Tibial nerve (tissue), 4 donors: ENCODE measurements around the gene DEPP1. TPM values are rescaled to one million over a fixed set of nuclear protein-coding genes. Genes with fewer than 3 reads are reported as not detected.
A peak's percentile ranks its signal among the peaks of the same experiment; 100 is the strongest.

Experiments used
- DNase-seq, 2 donors: peaks; one replicate each; pipeline ENCODE4 v3.0.0-alpha.2; 2019; ENCODE audit warnings: low spot score in 2 of 2
- H3K27ac ChIP-seq, 4 donors: fragments of 200-600 bp; sonication (generic) in 3 of 4; one replicate each; pipeline ENCODE4 v1.5.1; 2017 to 2019; ENCODE audit warnings: mild to moderate bottlenecking in 1 of 4
- H3K27me3 ChIP-seq, 2 donors: fragments of 200-600 bp; sonication (generic) in 1 of 2; one replicate each; pipeline versions ENCODE4 v1.5.1 to v1.6.0; 2017 to 2019
- H3K36me3 ChIP-seq, 3 donors: fragments of 200-600 bp; sonication (generic); one replicate each; pipeline ENCODE4 v1.5.1; 2018 to 2019
- H3K4me1 ChIP-seq, 4 donors: fragments of 200-600 bp; sonication (generic) in 3 of 4; one replicate each; pipeline ENCODE4 v1.5.1; 2017 to 2019
- H3K4me3 ChIP-seq, 4 donors: fragments of 200-600 bp; sonication (generic) in 3 of 4; one replicate each; pipeline ENCODE4 v1.5.1; 2017 to 2019; ENCODE audit warnings: mild to moderate bottlenecking in 1 of 4, moderate library complexity in 1 of 4
- H3K9me3 ChIP-seq, 4 donors: fragments of 200-600 bp; sonication (generic) in 3 of 4; one replicate each; pipeline ENCODE4 v1.5.1; 2017 to 2019
- CTCF ChIP-seq, 5 experiments: fragments of 200-600 bp in 3 of 5; fragments of 450-650 bp in 2 of 5; sonication (generic) in 3 of 5; IDR thresholded peaks; one replicate each; pipeline ENCODE4 v1.5.1; 2016 to 2019; ENCODE audit warnings: antibody characterized with exemption in 5 of 5, mild to moderate bottlenecking in 3 of 5, moderate library complexity in 2 of 5
- EP300 ChIP-seq, 2 donors: sonication (generic); formaldehyde crosslinking; IDR thresholded peaks; one replicate each; pipeline ENCODE4 v1.6.1; 2017; ENCODE audit warnings: antibody characterized with exemption in 2 of 2, mild to moderate bottlenecking in 1 of 2
- POLR2A ChIP-seq, 2 donors: fragments of 450-650 bp; IDR thresholded peaks; one replicate each; pipeline ENCODE4 v1.6.1; 2017; ENCODE audit warnings: antibody characterized with exemption in 2 of 2, mild to moderate bottlenecking in 2 of 2, moderate library complexity in 2 of 2
- WGBS, 2 donors: methylation state at CpG; one replicate each; pipeline ENCODE4 v1.1.5; 2018; 5-methylcytosine and 5-hydroxymethylcytosine counted together
- total RNA-seq, 4 donors: library from RNA; depleted of rRNA; stranded (reverse); fragments of >200 nt; gene quantifications; one replicate each; pipeline ENCODE4 v1.1.0, GENCODE V29; 2016

Gene DEPP1
- total RNA-seq, 4 donors from 2014 or later = 530 to 1,439 (median 798) TPM

- DNase-seq = no peak
- no peak overlapping the region for H3K4me3 ChIP-seq
- WGBS, 2 donors = 41 to 55% methylated on average over 8 of the region's 8 CpGs
- no peaks in the 10 kb centered on the region for H3K27me3 ChIP-seq
- H3K36me3 ChIP-seq = peaks cover 0 to 27% (median 0%) of the 10 kb centered on the region in 3 donors
- TF ChIP-seq POLR2A (IDR thresholded peaks at IDR 0.05) = no peak
- TF ChIP-seq EP300 (IDR thresholded peaks at IDR 0.05) = no peak
- TF ChIP-seq CTCF (IDR thresholded peaks at IDR 0.05) = no peak
- peak overlapping the region; percentile 79 to 94 (median 91) for H3K27ac ChIP-seq
- H3K4me1 ChIP-seq = peaks cover 8 to 96% (median 60%) of the 10 kb centered on the region in 4 donors
- H3K9me3 ChIP-seq = no peaks in the 10 kb centered on the region
Observed at GRCh38 chr10:44966129-44966815, 12.3 kb downstream of the DEPP1 start.

- H3K4me1 ChIP-seq = peaks cover 8 to 92% (median 63%) of the 10 kb centered on the region in 4 donors
- H3K27me3 ChIP-seq = no peaks in the 10 kb centered on the region
- 68 to 77% methylated on average over 6 of the region's 6 CpGs for WGBS, 2 donors
- no peaks in the 10 kb centered on the region for H3K9me3 ChIP-seq
- DNase-seq = no peak
- TF ChIP-seq EP300 (IDR thresholded peaks at IDR 0.05) = no peak
- TF ChIP-seq POLR2A (IDR thresholded peaks at IDR 0.05) = no peak
- TF ChIP-seq CTCF (IDR thresholded peaks at IDR 0.05) = no peak
- peak overlapping the region in 1 of 4 donors; percentile 15 for H3K4me3 ChIP-seq
- peaks cover 0 to 21% (median 0%) of the 10 kb centered on the region in 3 donors for H3K36me3 ChIP-seq
- peak overlapping the region; percentile 79 to 94 (median 91) for H3K27ac ChIP-seq
Observed at GRCh38 chr10:44965651-44966097, 12.9 kb downstream of the DEPP1 start.

DNA sequence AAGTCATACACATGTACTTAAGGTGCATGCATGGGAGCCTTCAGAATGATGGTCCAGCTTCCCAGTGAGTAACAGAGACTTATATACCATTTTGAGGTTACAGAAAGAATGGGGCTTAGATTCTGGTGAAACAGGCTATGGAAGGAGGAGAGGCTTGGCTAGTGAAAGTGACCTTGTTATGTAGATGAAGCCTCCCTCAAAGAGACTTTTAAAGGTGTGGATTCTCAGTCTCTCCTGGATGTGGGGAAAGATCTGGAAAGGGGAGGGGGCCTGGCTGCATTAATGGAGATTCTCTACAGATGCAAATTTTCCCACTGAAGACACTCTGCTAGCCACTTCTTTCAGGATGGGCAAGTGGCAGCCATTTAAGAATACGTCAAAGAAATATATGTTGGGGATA is 13.5 kb downstream of the DEPP1 start:
- H3K27me3 ChIP-seq = no peaks in the 10 kb centered on the region
- no peak for DNase-seq
- 65 to 82% methylated on average over 1 of the region's 1 CpG for WGBS, 2 donors
- peaks cover 8 to 88% (median 63%) of the 10 kb centered on the region in 4 donors for H3K4me1 ChIP-seq
- H3K36me3 ChIP-seq = peaks cover 0 to 15% (median 0%) of the 10 kb centered on the region in 3 donors
- H3K27ac ChIP-seq = peak overlapping the region; percentile 79 to 94 (median 91)
- H3K9me3 ChIP-seq = no peaks in the 10 kb centered on the region
- TF ChIP-seq CTCF (IDR thresholded peaks at IDR 0.05) (no peak), EP300 (IDR thresholded peaks at IDR 0.05) (no peak), POLR2A (IDR thresholded peaks at IDR 0.05) (no peak)
- H3K4me3 ChIP-seq = peak overlapping the region in 1 of 4 donors; percentile 10

GRCh38 chr10:44963772-44964633 is 14.6 kb downstream of the DEPP1 start:
- Histone ChIP-seq H3K36me3 (peaks cover 0 to 4% (median 0%) of the 10 kb centered on the region in 3 donors), H3K27ac (peak overlapping the region; percentile 79 to 94 (median 91)), H3K4me3 (peak overlapping the region in 3 of 4 donors; percentile 21 to 66 (median 28)), H3K27me3 (no peaks in the 10 kb centered on the region), H3K4me1 (peaks cover 8 to 77% (median 62%) of the 10 kb centered on the region in 4 donors), H3K9me3 (no peaks in the 10 kb centered on the region)
- TF ChIP-seq CTCF (IDR thresholded peaks at IDR 0.05) (peak in 2 of 5 experiments; percentile 11 to 44), EP300 (IDR thresholded peaks at IDR 0.05) (peak; percentile 96 to 98), POLR2A (IDR thresholded peaks at IDR 0.05) (peak; percentile 21 to 70)
- 30 to 32% methylated on average over 15 of the region's 15 CpGs for WGBS, 2 donors
- DNase-seq = peak; percentile 79 to 83
